HL-60 (cell line): Measurements from ENCODE around the gene NKX6-2.

ENCODE experiments used
- DNase-seq, 2 experiments: peaks; one replicate each; pipeline ENCODE4 v3.0.0-alpha.2; 2010 to 2020; ENCODE audit warnings: low read depth in 1 of 2, low spot score in 1 of 2
- H3K27ac ChIP-seq: fragments of 250-450 bp; sonication (Bioruptor Pico); replicated peaks from 2 replicates; pipeline ENCODE4 v1.5.1; 2020; ENCODE audit warnings: mild to moderate bottlenecking, moderate library complexity
- H3K27me3 ChIP-seq: fragments of 250-450 bp; sonication (Bioruptor Pico); 2 replicates; pipeline ENCODE4 v1.5.1; 2021; ENCODE audit warnings: mild to moderate bottlenecking, moderate library complexity; ENCODE audit not compliant: insufficient read depth, poor library complexity, severe bottlenecking
- H3K4me3 ChIP-seq: replicated peaks from 2 replicates; pipeline ENCODE4 v1.5.1; 2011; ENCODE audit warnings: mild to moderate bottlenecking, control low read depth, low read length; ENCODE audit not compliant: insufficient read depth
- GABPA ChIP-seq: IDR thresholded peaks from 2 replicates; pipeline ENCODE4 v1.6.1; 2012; ENCODE audit warnings: low read depth
- POLR2AphosphoS5 ChIP-seq: IDR thresholded peaks from 2 replicates; pipeline ENCODE4 v1.6.1; 2012; ENCODE audit warnings: low read depth
- SPI1 ChIP-seq: IDR thresholded peaks from 2 replicates; pipeline ENCODE4 v1.6.1; 2012; ENCODE audit warnings: low read depth, mild to moderate bottlenecking, borderline replicate concordance
- TF ChIP-seq, protein P1 (sequence below): IDR thresholded peaks from one replicate; pipeline ENCODE4 v1.5.1; 2011; ENCODE audit warnings: low read length, control low read depth, inconsistent platforms; ENCODE audit not compliant: insufficient read depth
- TF ChIP-seq, protein P2 (sequence below): IDR thresholded peaks from 2 replicates; pipeline ENCODE4 v1.6.1; 2012; ENCODE audit warnings: low read depth; ENCODE audit not compliant: insufficient replicate concordance

Gene NKX6-2

DNA sequence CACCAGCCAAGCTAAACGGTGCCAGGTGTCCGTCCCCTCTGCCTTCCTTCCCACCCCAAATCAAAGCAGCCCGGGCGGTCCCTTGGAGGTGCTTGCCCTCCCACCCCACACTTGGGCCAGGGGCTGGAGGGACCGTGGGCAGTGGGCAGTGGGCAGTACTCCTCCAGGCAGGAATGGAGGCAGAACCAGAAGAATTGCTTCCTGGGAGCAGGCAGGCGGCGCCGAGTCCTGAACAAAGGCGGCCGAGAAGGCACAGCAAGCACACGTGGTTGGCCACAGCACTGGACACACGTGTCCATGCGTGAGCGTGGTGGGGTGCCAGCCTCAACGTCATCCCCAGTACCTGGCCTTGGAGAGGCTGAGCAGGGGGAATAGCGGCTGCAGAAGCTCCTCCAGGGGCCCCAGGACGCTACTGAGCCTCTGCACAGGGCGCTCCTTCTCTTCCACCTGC is 48.4 kb upstream of the NKX6-2 start:
- no peak overlapping the region for H3K4me3 ChIP-seq
- no peak for DNase-seq
- peaks cover 11% of the 10 kb centered on the region for H3K27me3 ChIP-seq
- TF ChIP-seq, protein P1, sequence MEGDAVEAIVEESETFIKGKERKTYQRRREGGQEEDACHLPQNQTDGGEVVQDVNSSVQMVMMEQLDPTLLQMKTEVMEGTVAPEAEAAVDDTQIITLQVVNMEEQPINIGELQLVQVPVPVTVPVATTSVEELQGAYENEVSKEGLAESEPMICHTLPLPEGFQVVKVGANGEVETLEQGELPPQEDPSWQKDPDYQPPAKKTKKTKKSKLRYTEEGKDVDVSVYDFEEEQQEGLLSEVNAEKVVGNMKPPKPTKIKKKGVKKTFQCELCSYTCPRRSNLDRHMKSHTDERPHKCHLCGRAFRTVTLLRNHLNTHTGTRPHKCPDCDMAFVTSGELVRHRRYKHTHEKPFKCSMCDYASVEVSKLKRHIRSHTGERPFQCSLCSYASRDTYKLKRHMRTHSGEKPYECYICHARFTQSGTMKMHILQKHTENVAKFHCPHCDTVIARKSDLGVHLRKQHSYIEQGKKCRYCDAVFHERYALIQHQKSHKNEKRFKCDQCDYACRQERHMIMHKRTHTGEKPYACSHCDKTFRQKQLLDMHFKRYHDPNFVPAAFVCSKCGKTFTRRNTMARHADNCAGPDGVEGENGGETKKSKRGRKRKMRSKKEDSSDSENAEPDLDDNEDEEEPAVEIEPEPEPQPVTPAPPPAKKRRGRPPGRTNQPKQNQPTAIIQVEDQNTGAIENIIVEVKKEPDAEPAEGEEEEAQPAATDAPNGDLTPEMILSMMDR, result no peak
- TF ChIP-seq, protein P2, sequence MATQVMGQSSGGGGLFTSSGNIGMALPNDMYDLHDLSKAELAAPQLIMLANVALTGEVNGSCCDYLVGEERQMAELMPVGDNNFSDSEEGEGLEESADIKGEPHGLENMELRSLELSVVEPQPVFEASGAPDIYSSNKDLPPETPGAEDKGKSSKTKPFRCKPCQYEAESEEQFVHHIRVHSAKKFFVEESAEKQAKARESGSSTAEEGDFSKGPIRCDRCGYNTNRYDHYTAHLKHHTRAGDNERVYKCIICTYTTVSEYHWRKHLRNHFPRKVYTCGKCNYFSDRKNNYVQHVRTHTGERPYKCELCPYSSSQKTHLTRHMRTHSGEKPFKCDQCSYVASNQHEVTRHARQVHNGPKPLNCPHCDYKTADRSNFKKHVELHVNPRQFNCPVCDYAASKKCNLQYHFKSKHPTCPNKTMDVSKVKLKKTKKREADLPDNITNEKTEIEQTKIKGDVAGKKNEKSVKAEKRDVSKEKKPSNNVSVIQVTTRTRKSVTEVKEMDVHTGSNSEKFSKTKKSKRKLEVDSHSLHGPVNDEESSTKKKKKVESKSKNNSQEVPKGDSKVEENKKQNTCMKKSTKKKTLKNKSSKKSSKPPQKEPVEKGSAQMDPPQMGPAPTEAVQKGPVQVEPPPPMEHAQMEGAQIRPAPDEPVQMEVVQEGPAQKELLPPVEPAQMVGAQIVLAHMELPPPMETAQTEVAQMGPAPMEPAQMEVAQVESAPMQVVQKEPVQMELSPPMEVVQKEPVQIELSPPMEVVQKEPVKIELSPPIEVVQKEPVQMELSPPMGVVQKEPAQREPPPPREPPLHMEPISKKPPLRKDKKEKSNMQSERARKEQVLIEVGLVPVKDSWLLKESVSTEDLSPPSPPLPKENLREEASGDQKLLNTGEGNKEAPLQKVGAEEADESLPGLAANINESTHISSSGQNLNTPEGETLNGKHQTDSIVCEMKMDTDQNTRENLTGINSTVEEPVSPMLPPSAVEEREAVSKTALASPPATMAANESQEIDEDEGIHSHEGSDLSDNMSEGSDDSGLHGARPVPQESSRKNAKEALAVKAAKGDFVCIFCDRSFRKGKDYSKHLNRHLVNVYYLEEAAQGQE, result no peak
- TF ChIP-seq SPI1, result no peak
- no peak for TF ChIP-seq GABPA
- TF ChIP-seq POLR2AphosphoS5, result no peak
- H3K27ac ChIP-seq, result no peak overlapping the region

DNA sequence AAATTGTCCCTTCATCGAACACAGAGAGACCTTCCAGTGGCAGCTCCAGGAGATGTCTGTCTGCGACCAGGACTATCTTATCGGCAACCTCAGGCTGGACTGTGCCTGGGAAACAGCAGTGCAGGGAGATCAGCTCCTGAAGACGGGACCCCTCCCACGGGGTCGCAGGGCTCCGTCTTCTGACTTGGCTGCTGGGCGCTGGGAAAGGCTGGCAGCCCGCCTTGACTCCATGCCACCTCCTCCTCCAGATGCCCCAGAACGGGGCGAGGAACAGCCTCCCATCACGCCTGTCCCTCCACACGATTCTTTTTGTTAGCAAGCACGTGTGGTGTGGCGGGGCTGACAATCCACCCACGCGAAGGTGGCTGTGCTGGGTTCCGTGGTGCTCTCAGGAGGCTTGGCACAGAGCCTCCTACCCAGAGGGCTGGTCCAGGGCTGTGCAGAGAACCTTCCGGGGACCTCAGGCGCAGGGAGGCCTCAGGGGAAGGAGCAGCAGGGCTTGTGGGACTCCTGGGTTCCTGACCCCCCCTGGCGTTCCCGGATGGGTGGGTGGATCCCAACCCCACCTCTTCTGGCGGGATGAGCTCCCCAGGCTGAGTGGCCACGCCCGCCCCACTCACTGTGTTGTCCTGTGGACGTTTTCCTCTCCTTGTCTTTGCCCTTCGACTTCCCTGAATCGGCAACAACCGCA is 47.6 kb upstream of the NKX6-2 start:
- no peak for DNase-seq
- H3K4me3 ChIP-seq, result no peak overlapping the region
- TF ChIP-seq, protein P2, result no peak
- TF ChIP-seq POLR2AphosphoS5, result no peak
- TF ChIP-seq, protein P1, result no peak
- no peak for TF ChIP-seq GABPA
- TF ChIP-seq SPI1, result no peak
- H3K27ac ChIP-seq, result no peak overlapping the region
- H3K27me3 ChIP-seq, result peaks cover 11% of the 10 kb centered on the region

DNA sequence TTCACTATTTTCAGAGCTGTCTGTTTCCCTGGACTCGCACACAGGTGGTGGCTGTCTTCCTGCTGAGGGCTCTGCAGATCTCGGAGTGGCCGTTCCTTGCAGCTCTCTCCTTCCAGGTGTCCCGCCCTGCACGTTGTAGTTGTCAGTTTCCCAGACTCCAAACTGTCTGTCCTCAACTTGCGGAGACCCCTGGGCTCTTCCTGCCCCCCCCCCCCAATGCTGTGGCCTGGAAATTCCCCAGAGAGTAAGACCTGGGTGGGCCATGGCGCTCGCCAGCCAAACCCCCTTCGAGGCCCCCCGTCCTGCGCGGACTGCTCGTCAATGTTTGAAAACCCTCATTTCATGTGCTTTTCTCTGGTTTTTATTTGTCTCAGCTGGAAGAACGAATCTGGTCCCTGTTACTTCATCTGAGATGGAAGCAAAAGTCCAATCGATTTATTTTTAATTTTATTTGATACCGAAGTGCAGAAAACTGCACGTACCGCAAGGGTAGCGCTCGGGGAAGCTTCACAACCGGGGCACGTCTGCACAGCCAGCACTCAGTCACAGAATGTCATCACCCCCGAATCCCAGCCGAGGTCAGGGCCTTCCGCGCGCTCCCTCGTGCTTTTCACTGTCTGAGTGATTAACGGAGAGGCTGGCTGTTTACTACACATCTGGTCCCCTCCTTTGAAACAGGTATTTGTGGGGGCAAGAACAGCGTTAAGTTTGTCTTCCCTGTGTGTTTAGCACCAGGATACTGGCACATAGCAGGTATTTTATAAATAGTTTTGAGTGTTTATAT is 46.4 kb upstream of the NKX6-2 start:
- H3K27me3 ChIP-seq, result peaks cover 11% of the 10 kb centered on the region
- no peak overlapping the region for H3K27ac ChIP-seq
- DNase-seq, result no peak
- TF ChIP-seq POLR2AphosphoS5 (no peak), GABPA (no peak), SPI1 (no peak)
- TF ChIP-seq, protein P2, result no peak
- TF ChIP-seq, protein P1, result no peak
- H3K4me3 ChIP-seq, result no peak overlapping the region
